Measurements from ENCODE around the gene SCUBE1.

- TF ChIP-seq CTCF (conservative IDR thresholded peaks at IDR 0.05) (no peak), EZH2 (IDR thresholded peaks at IDR 0.05; ENCODE audit: low read depth) (no peak)
Measured at GRCh38 chr22:43185860-43186261, 157.3 kb downstream of the SCUBE1 start.

Measured in PC-9 (cell line).